Measurements from ENCODE around the gene SIGLEC8. TPM values are rescaled to one million over a fixed set of nuclear protein-coding genes. Genes with fewer than 3 reads are reported as not detected.

SIGLEC8 gene
- total and polyA plus RNA-seq, 2 of the 8 experiments (the other 6 are each of a cell fraction or from before 2014, with no cell fraction given), result not detected

- Histone ChIP-seq H4K5ac (ENCODE audit: insufficient read length, low read depth, low read length) (no peak overlapping the region), H2BK12ac (ENCODE audit: low read depth, low read length) (no peak overlapping the region), H4K20me1 (replicated peaks in 1 of 2; ENCODE audit: control insufficient read depth in 1 of 2, insufficient read depth in 2 of 2, low read length in 2 of 2) (no peaks in the 10 kb centered on the region), H2AK5ac (ENCODE audit: low read depth, low read length) (no peak overlapping the region), H3K23ac (ENCODE audit: insufficient read length) (no peak overlapping the region), H2AFZ (ENCODE audit: low read length) (no peak overlapping the region), H4K8ac (ENCODE audit: extremely low read depth, insufficient read depth, low read length) (no peak overlapping the region), H2BK20ac (ENCODE audit: low read length) (no peak overlapping the region), H3K79me1 (ENCODE audit: low read depth, low read length) (no peaks in the 10 kb centered on the region), H3K56ac (replicated peaks; ENCODE audit: insufficient read length, low read depth, low read length) (no peak overlapping the region), H2BK120ac (replicated peaks; ENCODE audit: low read depth, low read length) (no peak overlapping the region), H3K18ac (ENCODE audit: extremely low read depth, low read length) (no peak overlapping the region), H3K9ac (replicated peaks in 1 of 4; ENCODE audit: extremely low read depth in 1 of 4, low read depth in 3 of 4, low read length in 3 of 4) (no peak overlapping the region), H2BK15ac (ENCODE audit: low read length) (no peak overlapping the region), H3K79me2 (ENCODE audit: control insufficient read depth in 1 of 2, insufficient read depth in 2 of 2, low read length in 2 of 2) (no peaks in the 10 kb centered on the region), H2BK5ac (ENCODE audit: low read depth, low read length) (no peak overlapping the region), H3K4ac (replicated peaks; ENCODE audit: insufficient read length, low read depth, low read length) (no peak overlapping the region), H3K27ac (ENCODE audit: low read depth, low read length) (no peak overlapping the region), H3K9me3 (ENCODE audit: insufficient read depth in 2 of 2, low read depth in 1 of 2, low read length in 1 of 2) (peaks cover 18 to 28% of the 10 kb centered on the region in 2 experiments), H3K27me3 (replicated peaks in 1 of 4; ENCODE audit: control insufficient read depth in 3 of 4, extremely low read depth in 1 of 4, insufficient read depth in 3 of 4, low read length in 3 of 4) (no peaks in the 10 kb centered on the region), H3K23me2 (ENCODE audit: low read depth, low read length) (no peaks in the 10 kb centered on the region), H3K4me3 (ENCODE audit: extremely low read depth in 1 of 4, insufficient read depth in 2 of 4, low read depth in 3 of 4, low read length in 4 of 4) (no peak overlapping the region), H4K91ac (replicated peaks; ENCODE audit: insufficient read length, low read length) (no peak overlapping the region), H3K4me2 (ENCODE audit: insufficient read depth in 1 of 2, low read depth in 2 of 2, low read length in 2 of 2) (no peak overlapping the region), H3K14ac (ENCODE audit: insufficient read length) (no peak overlapping the region), H3K36me3 (ENCODE audit: control insufficient read depth in 2 of 4, insufficient read depth in 4 of 4, low read length in 3 of 4) (no peaks in the 10 kb centered on the region), H3K4me1 (replicated peaks in 1 of 4; ENCODE audit: control insufficient read depth in 3 of 4, insufficient read depth in 4 of 4, low read length in 3 of 4) (no peaks in the 10 kb centered on the region)
- FAIRE-seq, result no peak
- POLR2A ChIA-PET (ENCODE audit: partially characterized antibody), result no interaction called here
- TF ChIP-seq, protein P1, sequence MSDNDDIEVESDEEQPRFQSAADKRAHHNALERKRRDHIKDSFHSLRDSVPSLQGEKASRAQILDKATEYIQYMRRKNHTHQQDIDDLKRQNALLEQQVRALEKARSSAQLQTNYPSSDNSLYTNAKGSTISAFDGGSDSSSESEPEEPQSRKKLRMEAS (IDR thresholded peaks at IDR 0.05), result no peak
- TF ChIP-seq MAFK (IDR thresholded peaks at IDR 0.05; ENCODE audit: low read depth, low read length), result no peak
- TF ChIP-seq ASH2L (IDR thresholded peaks at IDR 0.05; ENCODE audit: low read length), result no peak
- TF ChIP-seq SAP30 (IDR thresholded peaks at IDR 0.05; ENCODE audit: insufficient read depth, insufficient replicate concordance, low read length), result no peak
- TF ChIP-seq RBBP5 (IDR thresholded peaks at IDR 0.05; ENCODE audit: borderline replicate concordance, low read depth, low read length), result no peak
- TF ChIP-seq CBX8 (IDR thresholded peaks at IDR 0.05; ENCODE audit: borderline replicate concordance, low read depth, low read length), result no peak
- CTCF ChIA-PET (ENCODE audit: partially characterized antibody), result interaction anchor here (5.2 kb wide), 1 partner anchor 10 kb away, joined by 25 read pairs; no protein-coding TSS in a partner anchor
- WGBS, 2 experiments (ENCODE audit: extremely low coverage in 1 of 2, insufficient coverage in 1 of 2, insufficient read length in 1 of 2, insufficient replicate concordance in 2 of 2, low coverage in 1 of 2, low lambda C conversion rate in 2 of 2, missing lambda C conversion rate in 1 of 2), result 83% methylated on average over 7 of the region's 7 CpGs; no CpG with 5 or more reads in 1 of the 2 experiments
- DNase-seq (ENCODE audit: low read depth in 1 of 2, low spot score in 2 of 2), result no peak
These were observed 10.2 kb downstream of the SIGLEC8 start for GRCh38 chr19:51448011-51448410.

Measured in H1 (cell line).